ENCODE data around the gene ZNF235. TPM values are rescaled to one million over a fixed set of nuclear protein-coding genes. Genes with fewer than 3 reads are reported as not detected.
"Not testable (repeated sequence)": the region's sequence is repeated elsewhere in the genome, so short reads cannot be mapped to it uniquely, and the experiment has no call there.

The ZNF235 gene
- total RNA-seq, 2 experiments from 2014 or later: 5.5 to 5.6 TPM

- ChIA-PET POLR2A (no interaction called here), CTCF (no interaction called here)
- Mint-ChIP-seq H3K27me3 (ENCODE audit: low read depth) (no peaks in the 10 kb centered on the region), H3K36me3 (ENCODE audit: low read depth) (peaks cover 35% of the 10 kb centered on the region), H3K9me3 (ENCODE audit: insufficient read depth) (peaks cover 64% of the 10 kb centered on the region), H3K4me1 (ENCODE audit: low read depth) (no peaks in the 10 kb centered on the region), H3K4me3 (no peak overlapping the region), H3K27ac (no peak overlapping the region)
- DNase-seq (no peak), ATAC-seq (no peak)
Measured at GRCh38 chr19:44254496-44254895, 50.3 kb downstream of the ZNF235 start.

GRCh38 chr19:44253392-44253791 is 51.4 kb downstream of the ZNF235 start:
- H3K4me1 Mint-ChIP-seq (ENCODE audit: low read depth); DNase-seq; H3K4me3 Mint-ChIP-seq; ATAC-seq; H3K27ac Mint-ChIP-seq; POLR2A ChIA-PET; CTCF ChIA-PET; H3K27me3 Mint-ChIP-seq (ENCODE audit: low read depth): not testable (repeated sequence)
- H3K9me3 Mint-ChIP-seq (ENCODE audit: insufficient read depth): peaks cover 63% of the 10 kb centered on the region
- peaks cover 42% of the 10 kb centered on the region for H3K36me3 Mint-ChIP-seq (ENCODE audit: low read depth)

- CTCF ChIA-PET: not testable (repeated sequence)
Measured at GRCh38 chr19:44252332-44252731, 52.5 kb downstream of the ZNF235 start.

GRCh38 chr19:44236384-44236783 is 68.4 kb downstream of the ZNF235 start:
- ChIA-PET POLR2A (no interaction called here), CTCF (no interaction called here)
- no peaks in the 10 kb centered on the region for H3K4me1 Mint-ChIP-seq (ENCODE audit: low read depth)
- DNase-seq (no peak), ATAC-seq (no peak)
- H3K27ac Mint-ChIP-seq: no peak overlapping the region
- H3K27me3 Mint-ChIP-seq (ENCODE audit: low read depth): no peaks in the 10 kb centered on the region
- H3K36me3 Mint-ChIP-seq (ENCODE audit: low read depth): peaks cover 73% of the 10 kb centered on the region
- H3K4me3 Mint-ChIP-seq: no peak overlapping the region
- H3K9me3 Mint-ChIP-seq (ENCODE audit: insufficient read depth): peaks cover 54% of the 10 kb centered on the region

More at GRCh38 chr19:44252332-44252731, 52.5 kb downstream of the ZNF235 start:
- H3K4me1 Mint-ChIP-seq (ENCODE audit: low read depth); ATAC-seq; H3K27me3 Mint-ChIP-seq (ENCODE audit: low read depth); H3K27ac Mint-ChIP-seq; H3K4me3 Mint-ChIP-seq; DNase-seq; POLR2A ChIA-PET: not testable (repeated sequence)
- Mint-ChIP-seq H3K36me3 (ENCODE audit: low read depth) (peaks cover 41% of the 10 kb centered on the region), H3K9me3 (ENCODE audit: insufficient read depth) (peaks cover 62% of the 10 kb centered on the region)

Other genes starting within 250 kb of the ZNF235 start
- 1 to 10 TPM; 2.2 to 2.5 TPM for gene ZNF284, start 232.9 kb downstream of the ZNF235 start, total RNA-seq
- 10 to 100 TPM; 26.3 to 27.7 TPM for gene ZNF224, start 210.7 kb downstream of the ZNF235 start, total RNA-seq
- 1 to 10 TPM; 4.1 to 4.5 TPM for gene ZNF225, start 191.6 kb downstream of the ZNF235 start, total RNA-seq
- 10 to 100 TPM in 1 of 2 experiments, 1 to 10 TPM in 1; 9.6 to 10.1 TPM for gene ZNF234, start 163.5 kb downstream of the ZNF235 start, total RNA-seq
- gene ZNF226, start 139.9 kb downstream of the ZNF235 start, total RNA-seq: 10 to 100 TPM; 12.9 to 14.7 TPM
- 10 to 100 TPM; 22.8 to 27.7 TPM for gene ZNF227, start 92.5 kb downstream of the ZNF235 start, total RNA-seq
- 1 to 10 TPM in 1 of 2 experiments, under 1 TPM in 1; 0.73 to 1.0 TPM for gene ZNF233, start 45.1 kb downstream of the ZNF235 start, total RNA-seq
- not detected for gene ZNF112, start 51.7 kb upstream of the ZNF235 start, total RNA-seq
- gene ZNF285, start 96.6 kb upstream of the ZNF235 start, total RNA-seq: 1 to 10 TPM; 1.2 to 1.7 TPM
- 1 to 10 TPM; 2.2 TPM for gene ZNF229, start 143.4 kb upstream of the ZNF235 start, total RNA-seq
- 10 to 100 TPM; 12.1 to 12.5 TPM for gene ZNF180, start 195.5 kb upstream of the ZNF235 start, total RNA-seq
- not detected for gene CEACAM20, start 224.7 kb upstream of the ZNF235 start, total RNA-seq

Measured in activated CD8-positive, alpha-beta T cell treated with anti-CD3 and anti-CD28 coated beads, Interleukin-2, amount 10 ng/mL, durations not matched to agents 7 days and 5 days (primary cell).